ENCODE results near the gene KRT20. TPM values are rescaled to one million over a fixed set of nuclear protein-coding genes. Genes with fewer than 3 reads are reported as not detected.

KRT20 gene
- total and polyA plus RNA-seq, 2 of the 8 experiments (the other 6 are each of a cell fraction or from before 2014, with no cell fraction given) = not detected

- no peak for TF ChIP-seq HDAC2 (IDR thresholded peaks at IDR 0.05; ENCODE audit: borderline replicate concordance in 1 of 2, low read depth in 2 of 2, low read length in 2 of 2)
Measured at GRCh38 chr17:40828454-40829044, 56.5 kb downstream of the KRT20 start (continued).
